GM23338 (cell line): ENCODE data around the gene PNLIP. TPM values are rescaled to one million over a fixed set of nuclear protein-coding genes. Genes with fewer than 3 reads are reported as not detected.

ENCODE experiments used
- ATAC-seq: fragments of 200-7000 bp; cut with Tn5 transposase; 3 replicates; pipeline ENCODE4 v1.9.1; 2020
- DNase-seq: peaks from one replicate; pipeline ENCODE4 v3.0.0-alpha.2; 2015; ENCODE audit warnings: low spot score
- H2AFZ ChIP-seq: fragments of 200-600 bp; sonication (generic); 2 replicates; pipeline ENCODE4 v1.8.0; 2016; ENCODE audit warnings: antibody characterized with exemption, mild to moderate bottlenecking, moderate library complexity
- H3F3A ChIP-seq: fragments of 200-600 bp; sonication (generic); replicated peaks from 2 replicates; pipeline ENCODE4 v1.8.0; 2017; ENCODE audit warnings: antibody characterized with exemption, mixed run types, low read depth
- H3K27ac ChIP-seq: fragments of 200-600 bp; sonication (generic); 2 replicates; pipeline ENCODE4 v1.6.1; 2016; ENCODE audit warnings: low read depth
- H3K27me3 ChIP-seq: fragments of 200-600 bp; sonication (generic); 2 replicates; pipeline ENCODE4 v1.8.0; 2016; ENCODE audit warnings: mild to moderate bottlenecking, mixed run types, moderate library complexity; ENCODE audit not compliant: insufficient read depth
- H3K36me3 ChIP-seq: fragments of 200-600 bp; sonication (generic); 2 replicates; pipeline ENCODE4 v1.8.0; 2016; ENCODE audit warnings: mild to moderate bottlenecking; ENCODE audit not compliant: insufficient read depth
- H3K4me1 ChIP-seq: fragments of 200-600 bp; sonication (generic); 2 replicates; pipeline ENCODE4 v1.8.0; 2016; ENCODE audit warnings: mild to moderate bottlenecking, moderate library complexity; ENCODE audit not compliant: insufficient read depth
- H3K4me2 ChIP-seq: fragments of 200-600 bp; sonication (generic); 2 replicates; pipeline ENCODE4 v1.7.1; 2017; ENCODE audit warnings: mixed run types
- H3K4me3 ChIP-seq: fragments of 200-600 bp; sonication (generic); 2 replicates; pipeline ENCODE4 v1.6.1; 2016; ENCODE audit warnings: mixed run types
- H3K79me2 ChIP-seq: fragments of 200-600 bp; sonication (generic); replicated peaks from 2 replicates; pipeline ENCODE4 v1.8.0; 2017; ENCODE audit warnings: mild to moderate bottlenecking; ENCODE audit not compliant: insufficient read depth
- H3K9me2 ChIP-seq: fragments of 200-600 bp; sonication (generic); 2 replicates; pipeline ENCODE4 v1.8.0; 2017; ENCODE audit not compliant: insufficient read depth
- H4K20me1 ChIP-seq: fragments of 200-600 bp; sonication (generic); replicated peaks from 2 replicates; pipeline ENCODE4 v1.8.0; 2017; ENCODE audit warnings: mild to moderate bottlenecking; ENCODE audit not compliant: insufficient read depth
- H3K27ac Mint-ChIP-seq: 2 replicates; pipeline ENCODE4 v1.8.0; 2020; ENCODE audit warnings: inconsistent platforms, mild to moderate bottlenecking, moderate library complexity, mixed read lengths
- H3K27me3 Mint-ChIP-seq: 3 replicates; pipeline ENCODE4 v1.8.0; 2022; ENCODE audit warnings: low read depth, mild to moderate bottlenecking, moderate library complexity, mixed read lengths, inconsistent platforms; ENCODE audit not compliant: insufficient read depth, poor library complexity
- H3K36me3 Mint-ChIP-seq: 3 replicates; pipeline ENCODE4 v1.8.0; 2021; ENCODE audit warnings: low read depth, mild to moderate bottlenecking, inconsistent platforms, moderate library complexity, mixed read lengths
- H3K4me1 Mint-ChIP-seq: 3 replicates; pipeline ENCODE4 v1.8.0; 2020; ENCODE audit warnings: mild to moderate bottlenecking, inconsistent platforms, mixed read lengths
- H3K4me3 Mint-ChIP-seq: 3 replicates; pipeline ENCODE4 v1.8.0; 2021; ENCODE audit warnings: moderate library complexity, mild to moderate bottlenecking, inconsistent platforms, mixed read lengths
- H3K9me3 Mint-ChIP-seq: 3 replicates; pipeline ENCODE4 v1.8.0; 2020; ENCODE audit warnings: moderate library complexity, mild to moderate bottlenecking, inconsistent platforms, mixed read lengths
- CREB1 ChIP-seq: fragments of 250-450 bp; sonication (Bioruptor Pico); IDR thresholded peaks from 2 replicates; pipeline ENCODE4 v1.5.0; 2020; ENCODE audit warnings: low read depth, mild to moderate bottlenecking, moderate library complexity
- CTCF ChIP-seq, 2 experiments: fragments of 200-600 bp in 1 of 2; sonication (generic) in 1 of 2; conservative IDR thresholded peaks; 2 replicates each; pipeline versions ENCODE4 v1.5.1 to v1.6.1; 2016 to 2017; ENCODE audit warnings: antibody characterized with exemption in 2 of 2, low read depth in 2 of 2, mild to moderate bottlenecking in 2 of 2, moderate library complexity in 1 of 2
- ETS1 ChIP-seq: IDR thresholded peaks from 2 replicates; pipeline ENCODE4 v1.6.1; 2016; ENCODE audit warnings: antibody characterized with exemption
- EZH2 ChIP-seq: fragments of 200-600 bp; sonication (generic); IDR thresholded peaks from one replicate; pipeline ENCODE4 v1.8.0; 2017; ENCODE audit warnings: antibody characterized with exemption, mild to moderate bottlenecking, low read depth; ENCODE audit not compliant: unreplicated experiment
- EZH2phosphoT487 ChIP-seq: fragments of 200-600 bp; sonication (generic); IDR thresholded peaks from one replicate; pipeline ENCODE4 v1.8.1; 2018; ENCODE audit warnings: antibody characterized with exemption; ENCODE audit not compliant: unreplicated experiment
- JUNB ChIP-seq: IDR thresholded peaks from one replicate; pipeline ENCODE4 v1.6.1; 2016; ENCODE audit warnings: antibody characterized with exemption; ENCODE audit not compliant: unreplicated experiment
- NANOG ChIP-seq: IDR thresholded peaks from 2 replicates; pipeline ENCODE4 v1.6.1; 2016; ENCODE audit warnings: antibody characterized with exemption, borderline replicate concordance
- POLR2AphosphoS5 ChIP-seq: IDR thresholded peaks from 2 replicates; pipeline ENCODE4 v1.6.1; 2016; ENCODE audit warnings: antibody characterized with exemption, low read depth
- STAT1 ChIP-seq: IDR thresholded peaks from one replicate; pipeline ENCODE4 v1.6.1; 2016; ENCODE audit warnings: antibody characterized with exemption; ENCODE audit not compliant: unreplicated experiment
- ZNF114 ChIP-seq: fragments of 250-450 bp; sonication (Bioruptor Pico); IDR thresholded peaks from 2 replicates; pipeline ENCODE4 v1.5.0; 2020; ENCODE audit warnings: mild to moderate bottlenecking, moderate library complexity
- ZNF331 ChIP-seq: fragments of 250-450 bp; sonication (Bioruptor Pico); IDR thresholded peaks from 2 replicates; pipeline ENCODE4 v1.5.0; 2020; ENCODE audit warnings: low read depth, mild to moderate bottlenecking, moderate library complexity
- polyA plus RNA-seq: library from polyadenylated mRNA; unstranded; fragments of >200 nt; fragmentation: Nextera tagmentation; extraction: Ambion mirVana; gene quantifications from 2 replicates; pipeline ENCODE4 v1.2.1, GENCODE V29; 2016
- total RNA-seq: library from RNA; depleted of rRNA; stranded (reverse); fragments of >200 nt; shearing (Covaris generic); gene quantifications from 2 replicates; pipeline ENCODE4 v1.2.3, GENCODE V29; 2014
- TF ChIP-seq, protein P1 (sequence below): fragments of 250-450 bp; sonication (Bioruptor Pico); IDR thresholded peaks from 2 replicates; pipeline ENCODE4 v1.5.0; 2020; ENCODE audit warnings: mild to moderate bottlenecking, moderate library complexity
- TF ChIP-seq, protein P2 (sequence below): IDR thresholded peaks from one replicate; pipeline ENCODE4 v1.6.1; 2018; ENCODE audit warnings: antibody characterized with exemption; ENCODE audit not compliant: unreplicated experiment

PNLIP gene
- total and polyA plus RNA-seq, 2 experiments from 2014 or later: not detected

DNA sequence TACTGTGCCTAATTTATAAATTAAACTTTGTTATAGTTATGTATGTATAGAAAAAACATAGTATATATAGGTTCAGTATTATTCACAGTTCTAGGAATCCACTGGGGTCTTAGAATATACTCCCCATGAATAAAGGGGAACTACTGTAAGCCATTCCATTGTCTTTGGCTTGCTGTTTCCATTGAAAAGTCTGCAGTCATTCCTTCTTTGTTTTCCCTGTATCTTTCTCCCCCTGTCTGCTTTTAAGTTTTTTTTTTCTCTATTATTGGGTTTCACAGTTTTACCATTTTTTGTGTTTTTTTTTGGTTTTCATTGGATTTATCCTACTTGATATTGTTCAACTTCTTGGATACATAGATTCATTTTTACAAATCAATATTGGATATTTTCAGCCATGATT, 6.7 kb upstream of the PNLIP start:
- Histone ChIP-seq H3K27me3 (no peaks in the 10 kb centered on the region), H2AFZ (no peak overlapping the region), H3K4me2 (no peak overlapping the region), H3K36me3 (peaks cover 10% of the 10 kb centered on the region; the same call in 1 of the 2 replicates), H3K9me2 (peaks cover 3% of the 10 kb centered on the region), H3K79me2 (no peaks in the 10 kb centered on the region), H3K4me3 (no peak overlapping the region), H3F3A (no peaks in the 10 kb centered on the region), H3K27ac (no peak overlapping the region), H4K20me1 (no peaks in the 10 kb centered on the region), H3K4me1 (peaks cover 13% of the 10 kb centered on the region; the same call in 1 of the 2 replicates)
- Mint-ChIP-seq H3K27ac (no peak overlapping the region), H3K4me3 (no peak overlapping the region), H3K4me1 (peaks cover 15% of the 10 kb centered on the region; the same call in 2 of the 3 replicates), H3K9me3 (peaks cover 20% of the 10 kb centered on the region), H3K27me3 (no peaks in the 10 kb centered on the region), H3K36me3 (no peaks in the 10 kb centered on the region)
- ATAC-seq (no peak), DNase-seq (no peak)
- TF ChIP-seq CREB1 (CRISPR knock-in tag): no peak
- no peak for TF ChIP-seq EZH2phosphoT487
- TF ChIP-seq NANOG: no peak
- TF ChIP-seq EZH2: no peak
- TF ChIP-seq STAT1: no peak
- TF ChIP-seq ZNF331 (CRISPR knock-in tag): no peak
- TF ChIP-seq ETS1: no peak
- no peak for TF ChIP-seq CTCF (conservative IDR thresholded peaks at IDR 0.05; ENCODE audit: low read depth in 2 of 2)
- no peak for TF ChIP-seq ZNF114 (CRISPR knock-in tag)
- TF ChIP-seq, protein P1, sequence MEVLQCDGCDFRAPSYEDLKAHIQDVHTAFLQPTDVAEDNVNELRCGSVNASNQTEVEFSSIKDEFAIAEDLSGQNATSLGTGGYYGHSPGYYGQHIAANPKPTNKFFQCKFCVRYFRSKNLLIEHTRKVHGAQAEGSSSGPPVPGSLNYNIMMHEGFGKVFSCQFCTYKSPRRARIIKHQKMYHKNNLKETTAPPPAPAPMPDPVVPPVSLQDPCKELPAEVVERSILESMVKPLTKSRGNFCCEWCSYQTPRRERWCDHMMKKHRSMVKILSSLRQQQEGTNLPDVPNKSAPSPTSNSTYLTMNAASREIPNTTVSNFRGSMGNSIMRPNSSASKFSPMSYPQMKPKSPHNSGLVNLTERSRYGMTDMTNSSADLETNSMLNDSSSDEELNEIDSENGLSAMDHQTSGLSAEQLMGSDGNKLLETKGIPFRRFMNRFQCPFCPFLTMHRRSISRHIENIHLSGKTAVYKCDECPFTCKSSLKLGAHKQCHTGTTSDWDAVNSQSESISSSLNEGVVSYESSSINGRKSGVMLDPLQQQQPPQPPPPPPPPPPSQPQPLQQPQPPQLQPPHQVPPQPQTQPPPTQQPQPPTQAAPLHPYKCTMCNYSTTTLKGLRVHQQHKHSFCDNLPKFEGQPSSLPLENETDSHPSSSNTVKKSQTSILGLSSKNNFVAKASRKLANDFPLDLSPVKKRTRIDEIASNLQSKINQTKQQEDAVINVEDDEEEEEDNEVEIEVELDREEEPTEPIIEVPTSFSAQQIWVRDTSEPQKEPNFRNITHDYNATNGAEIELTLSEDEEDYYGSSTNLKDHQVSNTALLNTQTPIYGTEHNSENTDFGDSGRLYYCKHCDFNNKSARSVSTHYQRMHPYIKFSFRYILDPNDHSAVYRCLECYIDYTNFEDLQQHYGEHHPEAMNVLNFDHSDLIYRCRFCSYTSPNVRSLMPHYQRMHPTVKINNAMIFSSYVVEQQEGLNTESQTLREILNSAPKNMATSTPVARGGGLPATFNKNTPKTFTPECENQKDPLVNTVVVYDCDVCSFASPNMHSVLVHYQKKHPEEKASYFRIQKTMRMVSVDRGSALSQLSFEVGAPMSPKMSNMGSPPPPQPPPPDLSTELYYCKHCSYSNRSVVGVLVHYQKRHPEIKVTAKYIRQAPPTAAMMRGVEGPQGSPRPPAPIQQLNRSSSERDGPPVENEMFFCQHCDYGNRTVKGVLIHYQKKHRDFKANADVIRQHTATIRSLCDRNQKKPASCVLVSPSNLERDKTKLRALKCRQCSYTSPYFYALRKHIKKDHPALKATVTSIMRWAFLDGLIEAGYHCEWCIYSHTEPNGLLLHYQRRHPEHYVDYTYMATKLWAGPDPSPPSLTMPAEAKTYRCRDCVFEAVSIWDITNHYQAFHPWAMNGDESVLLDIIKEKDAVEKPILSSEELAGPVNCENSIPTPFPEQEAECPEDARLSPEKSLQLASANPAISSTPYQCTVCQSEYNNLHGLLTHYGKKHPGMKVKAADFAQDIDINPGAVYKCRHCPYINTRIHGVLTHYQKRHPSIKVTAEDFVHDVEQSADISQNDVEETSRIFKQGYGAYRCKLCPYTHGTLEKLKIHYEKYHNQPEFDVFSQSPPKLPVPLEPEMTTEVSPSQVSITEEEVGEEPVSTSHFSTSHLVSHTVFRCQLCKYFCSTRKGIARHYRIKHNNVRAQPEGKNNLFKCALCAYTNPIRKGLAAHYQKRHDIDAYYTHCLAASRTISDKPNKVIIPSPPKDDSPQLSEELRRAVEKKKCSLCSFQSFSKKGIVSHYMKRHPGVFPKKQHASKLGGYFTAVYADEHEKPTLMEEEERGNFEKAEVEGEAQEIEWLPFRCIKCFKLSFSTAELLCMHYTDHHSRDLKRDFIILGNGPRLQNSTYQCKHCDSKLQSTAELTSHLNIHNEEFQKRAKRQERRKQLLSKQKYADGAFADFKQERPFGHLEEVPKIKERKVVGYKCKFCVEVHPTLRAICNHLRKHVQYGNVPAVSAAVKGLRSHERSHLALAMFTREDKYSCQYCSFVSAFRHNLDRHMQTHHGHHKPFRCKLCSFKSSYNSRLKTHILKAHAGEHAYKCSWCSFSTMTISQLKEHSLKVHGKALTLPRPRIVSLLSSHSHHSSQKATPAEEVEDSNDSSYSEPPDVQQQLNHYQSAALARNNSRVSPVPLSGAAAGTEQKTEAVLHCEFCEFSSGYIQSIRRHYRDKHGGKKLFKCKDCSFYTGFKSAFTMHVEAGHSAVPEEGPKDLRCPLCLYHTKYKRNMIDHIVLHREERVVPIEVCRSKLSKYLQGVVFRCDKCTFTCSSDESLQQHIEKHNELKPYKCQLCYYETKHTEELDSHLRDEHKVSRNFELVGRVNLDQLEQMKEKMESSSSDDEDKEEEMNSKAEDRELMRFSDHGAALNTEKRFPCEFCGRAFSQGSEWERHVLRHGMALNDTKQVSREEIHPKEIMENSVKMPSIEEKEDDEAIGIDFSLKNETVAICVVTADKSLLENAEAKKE (CRISPR knock-in tag): no peak
- TF ChIP-seq JUNB: no peak
- TF ChIP-seq, protein P2, sequence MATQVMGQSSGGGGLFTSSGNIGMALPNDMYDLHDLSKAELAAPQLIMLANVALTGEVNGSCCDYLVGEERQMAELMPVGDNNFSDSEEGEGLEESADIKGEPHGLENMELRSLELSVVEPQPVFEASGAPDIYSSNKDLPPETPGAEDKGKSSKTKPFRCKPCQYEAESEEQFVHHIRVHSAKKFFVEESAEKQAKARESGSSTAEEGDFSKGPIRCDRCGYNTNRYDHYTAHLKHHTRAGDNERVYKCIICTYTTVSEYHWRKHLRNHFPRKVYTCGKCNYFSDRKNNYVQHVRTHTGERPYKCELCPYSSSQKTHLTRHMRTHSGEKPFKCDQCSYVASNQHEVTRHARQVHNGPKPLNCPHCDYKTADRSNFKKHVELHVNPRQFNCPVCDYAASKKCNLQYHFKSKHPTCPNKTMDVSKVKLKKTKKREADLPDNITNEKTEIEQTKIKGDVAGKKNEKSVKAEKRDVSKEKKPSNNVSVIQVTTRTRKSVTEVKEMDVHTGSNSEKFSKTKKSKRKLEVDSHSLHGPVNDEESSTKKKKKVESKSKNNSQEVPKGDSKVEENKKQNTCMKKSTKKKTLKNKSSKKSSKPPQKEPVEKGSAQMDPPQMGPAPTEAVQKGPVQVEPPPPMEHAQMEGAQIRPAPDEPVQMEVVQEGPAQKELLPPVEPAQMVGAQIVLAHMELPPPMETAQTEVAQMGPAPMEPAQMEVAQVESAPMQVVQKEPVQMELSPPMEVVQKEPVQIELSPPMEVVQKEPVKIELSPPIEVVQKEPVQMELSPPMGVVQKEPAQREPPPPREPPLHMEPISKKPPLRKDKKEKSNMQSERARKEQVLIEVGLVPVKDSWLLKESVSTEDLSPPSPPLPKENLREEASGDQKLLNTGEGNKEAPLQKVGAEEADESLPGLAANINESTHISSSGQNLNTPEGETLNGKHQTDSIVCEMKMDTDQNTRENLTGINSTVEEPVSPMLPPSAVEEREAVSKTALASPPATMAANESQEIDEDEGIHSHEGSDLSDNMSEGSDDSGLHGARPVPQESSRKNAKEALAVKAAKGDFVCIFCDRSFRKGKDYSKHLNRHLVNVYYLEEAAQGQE: no peak
- TF ChIP-seq POLR2AphosphoS5: no peak
